Activated T-cell treated with anti-CD3 and anti-CD28 coated beads, Interleukin-2, amount 50 U/mL, for 4 hours (primary cell): Measurements from ENCODE around the gene SGSM2. TPM values are rescaled to one million over a fixed set of nuclear protein-coding genes. Genes with fewer than 3 reads are reported as not detected.
"Not testable (repeated sequence)": the region's sequence is repeated elsewhere in the genome, so short reads cannot be mapped to it uniquely, and the experiment has no call there.

Source experiments
- ATAC-seq, 2 donors: fragments of 200-7000 bp; cut with Tn5 transposase; one replicate each; pipeline ENCODE4 v1.10.0; 2021
- DNase-seq: peaks from one replicate; pipeline ENCODE4 v3.0.0-alpha.2; 2020
- H3K27me3 Mint-ChIP-seq: one replicate; pipeline ENCODE4 v1.8.0; 2021; ENCODE audit warnings: low read depth, mixed read lengths
- H3K36me3 Mint-ChIP-seq: one replicate; pipeline ENCODE4 v1.8.0; 2022; ENCODE audit warnings: mixed read lengths; ENCODE audit not compliant: insufficient read depth
- H3K4me1 Mint-ChIP-seq: one replicate; pipeline ENCODE4 v1.8.0; 2021; ENCODE audit warnings: low read depth, mixed read lengths
- H3K4me3 Mint-ChIP-seq: one replicate; pipeline ENCODE4 v1.8.0; 2021; ENCODE audit warnings: mild to moderate bottlenecking, moderate library complexity, mixed read lengths
- H3K9me3 Mint-ChIP-seq: one replicate; pipeline ENCODE4 v1.8.0; 2021; ENCODE audit warnings: mixed read lengths
- total RNA-seq, 3 donors: library from RNA; stranded (reverse); gene quantifications; one replicate each; pipeline ENCODE4 v1.2.1, GENCODE V29; 2021

Gene SGSM2
- total RNA-seq, 3 donors from 2014 or later = 40.1 to 41.3 (median 40.6) TPM

DNA sequence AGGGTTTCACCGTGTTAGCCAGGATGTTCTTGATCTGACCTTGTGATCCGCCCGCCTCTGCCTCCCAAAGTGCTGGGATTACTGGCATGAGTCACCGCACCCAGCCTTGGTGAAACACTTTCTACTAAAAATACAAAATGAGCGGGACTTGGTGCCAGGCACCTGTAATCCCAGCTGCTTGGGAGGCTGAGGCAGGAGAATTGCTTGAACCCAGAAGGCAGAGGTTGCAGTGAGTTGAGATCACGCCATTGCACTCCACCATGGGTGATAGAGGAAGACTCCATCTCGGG is 20.4 kb upstream of the SGSM2 start:
- not testable (repeated sequence) for ATAC-seq, DNase-seq, H3K27me3 Mint-ChIP-seq, H3K4me1 Mint-ChIP-seq, H3K36me3 Mint-ChIP-seq, H3K9me3 Mint-ChIP-seq, H3K4me3 Mint-ChIP-seq

- Mint-ChIP-seq H3K4me1 (no peaks in the 10 kb centered on the region), H3K27me3 (no peaks in the 10 kb centered on the region), H3K4me3 (no peak overlapping the region), H3K9me3 (no peaks in the 10 kb centered on the region), H3K36me3 (peaks cover 7% of the 10 kb centered on the region)
- no peak for ATAC-seq
- DNase-seq = no peak
Observed at GRCh38 chr17:2317796-2318195, 19.5 kb upstream of the SGSM2 start.

DNA sequence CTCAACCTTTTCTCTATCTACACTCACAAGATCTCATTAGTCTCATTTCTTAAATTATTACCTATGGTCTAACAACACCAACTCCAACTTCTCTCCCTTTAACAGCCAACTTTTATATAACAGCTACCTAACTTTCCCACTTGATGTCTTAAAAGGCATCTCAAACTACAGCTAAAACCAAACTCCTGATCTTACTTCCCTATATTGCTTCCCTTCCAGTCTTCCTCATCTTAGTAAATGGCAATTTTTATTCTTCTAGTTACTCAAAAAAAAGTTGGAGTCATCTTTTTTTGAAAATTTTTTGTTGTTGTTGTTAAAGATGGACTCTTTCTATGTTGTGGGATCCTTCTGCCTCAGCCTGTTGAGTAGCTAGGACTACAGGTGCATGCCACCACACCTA is 18.2 kb upstream of the SGSM2 start:
- H3K4me3 Mint-ChIP-seq = no peak overlapping the region
- DNase-seq (no peak), ATAC-seq (no peak)
- no peaks in the 10 kb centered on the region for H3K9me3 Mint-ChIP-seq
- peaks cover 20% of the 10 kb centered on the region for H3K36me3 Mint-ChIP-seq
- H3K27me3 Mint-ChIP-seq = no peaks in the 10 kb centered on the region
- no peaks in the 10 kb centered on the region for H3K4me1 Mint-ChIP-seq

- ATAC-seq (no peak), DNase-seq (no peak)
- no peak overlapping the region for H3K4me3 Mint-ChIP-seq
- H3K36me3 Mint-ChIP-seq = peaks cover 30% of the 10 kb centered on the region
- H3K27me3 Mint-ChIP-seq = no peaks in the 10 kb centered on the region
- no peaks in the 10 kb centered on the region for H3K4me1 Mint-ChIP-seq
- no peaks in the 10 kb centered on the region for H3K9me3 Mint-ChIP-seq
Observed at GRCh38 chr17:2321399-2321798, 15.9 kb upstream of the SGSM2 start.

- Mint-ChIP-seq H3K27me3 (no peaks in the 10 kb centered on the region), H3K4me3 (no peak overlapping the region), H3K4me1 (no peaks in the 10 kb centered on the region), H3K36me3 (peaks cover 34% of the 10 kb centered on the region), H3K9me3 (no peaks in the 10 kb centered on the region)
- DNase-seq (no peak), ATAC-seq (no peak)
Observed at GRCh38 chr17:2323629-2324314, 13.5 kb upstream of the SGSM2 start.

DNA sequence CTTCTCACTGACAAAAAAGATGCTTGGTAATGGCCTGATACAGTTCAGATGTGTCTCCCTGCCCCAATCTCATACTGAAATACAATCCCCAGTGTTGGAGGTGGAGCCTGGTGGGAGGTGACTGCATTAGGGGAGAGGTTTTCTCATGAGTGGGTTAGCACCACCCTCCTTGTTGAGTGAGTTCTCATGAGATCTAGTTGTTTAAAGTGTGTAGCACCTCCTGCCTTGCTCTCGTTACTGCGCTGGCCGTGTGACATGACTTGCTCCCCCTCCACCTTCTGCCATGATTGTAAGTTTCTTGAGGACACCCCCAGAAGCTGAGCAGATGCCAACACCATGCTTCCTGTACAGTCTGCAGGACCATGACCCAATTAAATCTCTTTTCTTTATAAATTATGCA is 6.0 kb upstream of the SGSM2 start:
- no peak for DNase-seq
- H3K27me3 Mint-ChIP-seq = no peaks in the 10 kb centered on the region
- no peak for ATAC-seq

DNA sequence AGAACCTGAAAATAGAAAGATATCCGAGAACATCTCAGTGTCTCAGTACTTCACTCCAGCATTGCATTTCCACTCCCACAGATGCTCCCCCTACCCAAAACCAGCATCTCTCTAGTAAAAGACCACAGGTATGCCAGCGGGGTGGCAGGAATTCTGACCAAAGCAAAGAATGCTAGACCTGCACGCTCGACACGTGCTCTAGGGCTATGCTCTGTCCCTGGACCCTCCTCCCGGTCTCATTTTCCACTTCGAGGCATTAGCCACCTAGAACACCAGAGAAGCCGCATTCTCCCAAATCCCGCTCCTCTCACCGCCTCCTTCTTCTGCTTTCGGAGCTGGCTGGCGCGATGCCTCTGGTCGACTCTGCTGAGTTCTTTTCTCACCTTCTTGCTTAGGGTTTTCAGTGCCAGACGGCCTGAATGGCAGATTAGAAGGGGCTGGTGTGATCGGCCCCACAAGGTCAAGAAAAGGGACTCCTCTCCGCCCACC is 1.5 kb upstream of the SGSM2 start:
- H3K36me3 Mint-ChIP-seq = peaks cover 9% of the 10 kb centered on the region
- no peak overlapping the region for H3K4me3 Mint-ChIP-seq
- ATAC-seq (no peak), DNase-seq (no peak)
- no peaks in the 10 kb centered on the region for H3K9me3 Mint-ChIP-seq
- H3K27me3 Mint-ChIP-seq = no peaks in the 10 kb centered on the region
- peaks cover 16% of the 10 kb centered on the region for H3K4me1 Mint-ChIP-seq

More for the DNA sequence above, 6.0 kb upstream of the SGSM2 start:
- peaks cover 27% of the 10 kb centered on the region for H3K36me3 Mint-ChIP-seq
- H3K4me1 Mint-ChIP-seq = peaks cover 13% of the 10 kb centered on the region
- no peak overlapping the region for H3K4me3 Mint-ChIP-seq
- no peaks in the 10 kb centered on the region for H3K9me3 Mint-ChIP-seq

GRCh38 chr17:2336215-2336851 is 968 bp upstream of the SGSM2 start, which contains the start of gene TSR1:
Gene TSR1, minus strand, starts transcription at chr17:2336457. Its CDS starts 30 bp downstream, at chr17:2336427.
- Mint-ChIP-seq H3K27me3 (no peaks in the 10 kb centered on the region), H3K4me3 (no peak within 1 kb of the TSS), H3K4me1 (peaks cover 16% of the 10 kb centered on the region), H3K9me3 (no peaks in the 10 kb centered on the region), H3K36me3 (peaks cover 9% of the 10 kb centered on the region)
- DNase-seq = peak; percentile 86
- peak; percentile 84 to 86 for ATAC-seq

- DNase-seq = peak; percentile 28
- Mint-ChIP-seq H3K36me3 (peaks cover 12% of the 10 kb centered on the region), H3K9me3 (no peaks in the 10 kb centered on the region), H3K27me3 (no peaks in the 10 kb centered on the region), H3K4me3 (peak overlapping the region; percentile 81), H3K4me1 (peaks cover 22% of the 10 kb centered on the region)
- ATAC-seq = peak; percentile 44 to 47
Observed at GRCh38 chr17:2337544-2338314, 428 bp downstream of the SGSM2 start.

GRCh38 chr17:2338315-2338657 is 985 bp downstream of the SGSM2 start:
- no peak for ATAC-seq
- no peak for DNase-seq
- Mint-ChIP-seq H3K4me1 (peaks cover 26% of the 10 kb centered on the region), H3K9me3 (no peaks in the 10 kb centered on the region), H3K27me3 (no peaks in the 10 kb centered on the region), H3K4me3 (peak overlapping the region; percentile 81), H3K36me3 (peaks cover 12% of the 10 kb centered on the region)

DNA sequence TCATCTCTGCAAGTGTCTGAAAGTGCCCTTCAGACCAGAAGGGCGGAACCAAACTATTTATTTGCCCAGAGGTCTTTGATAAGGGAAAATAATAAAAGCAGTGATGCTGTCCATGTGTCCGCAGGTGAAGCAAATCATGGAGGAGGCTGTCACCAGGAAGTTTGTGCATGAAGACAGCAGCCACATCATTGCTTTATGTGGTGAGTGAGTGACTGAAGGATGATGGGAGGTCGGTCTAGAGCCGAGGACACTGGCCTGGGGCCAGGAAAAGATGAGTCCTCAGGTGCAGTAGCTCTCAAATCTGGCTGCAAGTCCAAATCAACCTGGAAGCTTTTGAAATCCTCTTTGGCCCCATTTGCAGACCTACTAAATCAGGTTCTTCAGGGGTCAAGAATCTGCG is 6.1 kb downstream of the SGSM2 start:
- Mint-ChIP-seq H3K4me3 (no peak overlapping the region), H3K4me1 (peaks cover 16% of the 10 kb centered on the region), H3K36me3 (peaks cover 7% of the 10 kb centered on the region), H3K27me3 (no peaks in the 10 kb centered on the region), H3K9me3 (no peaks in the 10 kb centered on the region)
- DNase-seq = peak; percentile 40
- ATAC-seq = peak; percentile 66

DNA sequence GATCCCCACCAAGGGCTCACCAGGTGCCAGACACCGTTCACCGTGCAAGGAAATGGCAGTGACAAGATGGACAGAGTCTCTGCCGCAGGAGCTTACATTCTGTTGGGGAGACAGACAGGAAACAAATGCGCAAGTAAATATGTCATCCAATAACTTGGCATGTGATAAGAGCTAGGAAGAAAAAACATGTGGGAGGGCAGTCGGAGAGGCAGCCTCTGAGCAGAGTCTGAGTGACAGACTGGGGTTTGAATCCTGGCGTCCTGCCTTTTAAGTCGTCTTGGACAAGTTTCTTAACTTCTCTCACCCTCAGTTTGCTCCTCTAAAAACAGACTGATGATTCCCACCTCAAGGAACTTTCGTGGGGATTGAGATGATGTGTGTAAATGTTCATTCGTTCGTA is 7.2 kb downstream of the SGSM2 start:
- Mint-ChIP-seq H3K4me1 (peaks cover 14% of the 10 kb centered on the region), H3K9me3 (no peaks in the 10 kb centered on the region), H3K4me3 (no peak overlapping the region), H3K36me3 (peaks cover 7% of the 10 kb centered on the region), H3K27me3 (no peaks in the 10 kb centered on the region)
- DNase-seq = no peak
- no peak for ATAC-seq

DNA sequence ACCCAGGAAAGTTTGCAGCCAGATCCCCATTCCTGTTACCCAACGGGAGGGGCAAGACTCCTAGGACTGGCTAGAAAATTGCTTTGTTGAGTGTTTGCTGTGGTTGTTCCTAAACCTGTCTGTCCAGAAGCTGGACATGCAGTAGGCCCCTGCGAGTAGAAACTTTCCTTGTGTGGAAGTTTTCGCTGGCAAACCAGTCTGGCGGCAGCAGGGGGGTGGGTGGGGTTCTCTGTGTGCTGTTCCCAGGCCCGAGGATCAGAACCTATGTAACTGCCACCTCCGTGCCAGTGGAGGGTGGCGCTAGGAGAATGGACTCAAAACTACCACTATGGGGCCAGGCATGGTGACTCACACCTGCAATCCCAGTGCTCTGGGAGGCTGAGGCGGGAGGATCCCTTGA is 9.2 kb downstream of the SGSM2 start:
- peaks cover 7% of the 10 kb centered on the region for H3K36me3 Mint-ChIP-seq
- H3K4me1 Mint-ChIP-seq = peaks cover 12% of the 10 kb centered on the region
- DNase-seq = no peak
- no peak overlapping the region for H3K4me3 Mint-ChIP-seq
- no peaks in the 10 kb centered on the region for H3K9me3 Mint-ChIP-seq
- no peaks in the 10 kb centered on the region for H3K27me3 Mint-ChIP-seq
- ATAC-seq = no peak

DNA sequence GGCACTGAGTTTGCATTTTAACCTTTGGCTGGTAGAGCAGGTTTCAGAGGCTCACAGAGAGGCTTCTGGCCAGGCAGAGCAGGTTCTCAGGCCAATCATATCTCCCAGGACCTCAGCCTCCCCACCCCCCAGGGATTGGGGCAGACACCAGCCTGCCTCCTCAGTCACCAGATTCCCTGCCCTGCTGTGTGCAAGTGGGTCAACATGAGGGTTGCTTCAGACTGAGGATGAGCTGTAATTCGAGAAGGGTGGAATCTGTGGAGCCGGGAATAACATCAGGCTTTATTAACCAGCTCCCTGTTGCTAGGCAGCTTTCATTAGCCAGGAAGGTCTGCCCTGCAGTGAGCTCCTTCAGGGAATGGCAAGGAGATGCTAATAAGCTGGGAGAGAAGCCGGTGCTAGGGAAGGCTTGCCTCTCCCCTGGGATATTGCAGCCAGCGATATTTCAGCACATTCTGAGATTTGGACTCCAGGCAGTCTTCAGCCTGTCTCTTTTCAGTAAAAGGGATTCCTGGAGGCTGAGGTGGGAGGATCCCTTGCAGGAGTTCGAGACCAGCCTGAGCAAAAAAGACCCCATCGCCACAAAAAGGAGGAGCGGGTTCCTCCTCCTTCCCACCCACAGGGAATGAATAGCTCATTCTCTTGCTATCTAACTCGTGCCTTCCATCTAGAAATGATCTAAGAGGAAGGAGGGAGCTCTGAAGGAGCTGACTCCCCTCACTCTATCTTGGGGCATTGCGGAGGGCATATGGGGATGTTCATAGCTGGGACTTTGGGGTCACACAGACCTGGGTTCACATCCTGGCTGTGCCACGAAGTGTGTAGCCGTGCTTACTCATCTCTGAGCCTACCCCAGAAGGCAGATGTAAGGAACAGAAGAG is 10.7 kb downstream of the SGSM2 start:
- H3K4me1 Mint-ChIP-seq = peaks cover 7% of the 10 kb centered on the region
- no peak overlapping the region for H3K4me3 Mint-ChIP-seq
- peaks cover 4% of the 10 kb centered on the region for H3K36me3 Mint-ChIP-seq
- DNase-seq (no peak), ATAC-seq (no peak)
- no peaks in the 10 kb centered on the region for H3K9me3 Mint-ChIP-seq
- no peaks in the 10 kb centered on the region for H3K27me3 Mint-ChIP-seq
